Heart right ventricle (tissue), 16 donors: ENCODE data around the gene NXPH3. TPM values are rescaled to one million over a fixed set of nuclear protein-coding genes. Genes with fewer than 3 reads are reported as not detected.

ENCODE experiments used
- ATAC-seq, 8 donors: fragments of 200-7000 bp; cut with Tn5 transposase; one replicate each; pipeline ENCODE4 v1.9.1; 2020; ENCODE audit warnings: mild to moderate bottlenecking in 8 of 8, moderate library complexity in 8 of 8, moderate number of reproducible peaks in 1 of 8
- DNase-seq, 2 donors: peaks; one replicate each; pipeline ENCODE4 v3.0.0-alpha.2; 2020
- H3K27ac ChIP-seq, 10 donors: fragments of 200-600 bp; sonication (generic) in 2 of 10; one replicate each; pipeline versions ENCODE4 v1.5.0 to v1.8.0; 2020 to 2022; ENCODE audit warnings: mild to moderate bottlenecking in 3 of 10
- H3K27me3 ChIP-seq, 7 donors: fragments of 200-600 bp; one replicate each; pipeline ENCODE4 v1.8.0; 2021 to 2022; ENCODE audit warnings: mild to moderate bottlenecking in 2 of 7
- H3K36me3 ChIP-seq, 9 donors: fragments of 200-600 bp; sonication (generic) in 1 of 9; one replicate each; pipeline versions ENCODE4 v1.5.0 to v1.8.0; 2020 to 2022; ENCODE audit warnings: mild to moderate bottlenecking in 2 of 9
- H3K4me1 ChIP-seq, 9 donors: fragments of 200-600 bp; sonication (generic) in 1 of 9; one replicate each; pipeline versions ENCODE4 v1.5.0 to v1.8.0; 2020 to 2022; ENCODE audit warnings: mild to moderate bottlenecking in 4 of 9
- H3K4me3 ChIP-seq, 10 donors: fragments of 200-600 bp; sonication (generic) in 2 of 10; one replicate each; pipeline versions ENCODE4 v1.5.0 to v1.8.0; 2020 to 2022; ENCODE audit warnings: mild to moderate bottlenecking in 7 of 10, moderate library complexity in 2 of 10
- H3K9me3 ChIP-seq, 11 donors: fragments of 200-600 bp in 10 of 11; sonication (generic) in 2 of 11; one replicate each; pipeline versions ENCODE4 v1.5.0 to v1.8.0; 2013 to 2022; ENCODE audit warnings: mild to moderate bottlenecking in 2 of 11, control low read depth in 1 of 11, moderate library complexity in 1 of 11
- WGBS, 2 donors: extraction: QIAGEN DNeasy Blood & Tissue Kit; methylation state at CpG; one replicate each; pipeline ENCODE4 v1.1.7; 2013; ENCODE audit warnings: inconsistent platforms in 1 of 2; 5-methylcytosine and 5-hydroxymethylcytosine counted together
- intact Hi-C, 10 donors: fragments of 100-400 bp; cut with DNase I; formaldehyde crosslinking; loops; one replicate each; pipeline versions ENCODE4 v1.11.1 to v1.14.2; 2022
- polyA plus RNA-seq, 2 donors: library from polyadenylated mRNA; stranded (reverse); fragments of 200-250 nt; gene quantifications; one replicate each; pipeline ENCODE4 v1.2.3, GENCODE V29; 2013
- total RNA-seq, 10 donors: library from RNA; stranded (reverse); fragmentation: NEBNext Ultra II Directional in 3 of 10; extraction: Animal tissue kit (Norgen Biotek cat#: 25700) in 3 of 10; gene quantifications; one replicate each; pipeline versions ENCODE4 v1.2.1 to v1.2.4, GENCODE V29; 2021 to 2023
- TF ChIP-seq, protein P1 (sequence below), 9 donors: fragments of 200-600 bp; sonication (generic) in 2 of 9; IDR thresholded peaks; one replicate each; pipeline versions ENCODE4 v1.5.0 to v1.8.0; 2021 to 2022; ENCODE audit warnings: antibody characterized with exemption in 9 of 9, mild to moderate bottlenecking in 5 of 9, moderate library complexity in 1 of 9
- donor health status: Arrhythmogenic right ventricular cardiomyopathy.
- donor health status: ischemic (EF 13 %, LVEDD 7.1; RV severe dilation, severe dysfunction).
- donor health status: healthy with polysubstance abuse.
- donor health status: DM: no; HTN: yes; CAD: no.
- donor health status: DM: no; HTN: no; CAD: no.
- donor health status: ischemic (EF 25% LVEDD 6.9; RV normal size, moderate dysfunction).
- donor health status: ischemic (EF 25% LVEDD 5.7; RV mildly dilated, moderate dysfunction).
- donor health status: healthy.
- donor health status: DM: yes; HTN: yes; CAD: no.
- donor health status: Ischemic cardiomyopathy.
- donor health status: ischemic (EF 35%, LVEDD 5.7; RV mildly dilated, moderate dysfunction).
- donor health status: nonischemic (EF 11% LVEDD 7.7; RV severe dilation, severe dysfunction).
- donor health status: DM: yes; HTN: yes; CAD: no.
- donor health status: PGD.
- donor health status: ischemic (EF 29% LVEDD 5.4; RV normal size, mild dysfunction).
- donor health status: nonischemic (EF 23%, LVEDD 6.1; RV moderate dilation, normal function).

Gene NXPH3
- total and polyA plus RNA-seq, 12 donors = 2.2 to 5.9 (median 3.2) TPM

DNA sequence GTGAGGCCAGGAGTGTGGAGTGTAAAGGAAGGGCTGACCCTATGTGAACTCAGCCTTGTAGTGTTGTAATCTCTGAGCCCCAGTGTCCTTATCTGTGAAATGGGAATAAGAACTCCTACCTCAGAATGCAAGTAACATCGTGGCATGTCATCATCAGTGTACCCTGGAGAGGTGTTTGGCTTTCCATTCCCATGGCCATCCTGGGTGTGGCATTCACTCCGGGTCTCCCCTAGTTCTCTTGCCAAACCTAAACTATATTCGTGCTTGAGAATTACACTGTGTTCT, 1.9 kb downstream of the NXPH3 start:
- TF ChIP-seq, protein P1, sequence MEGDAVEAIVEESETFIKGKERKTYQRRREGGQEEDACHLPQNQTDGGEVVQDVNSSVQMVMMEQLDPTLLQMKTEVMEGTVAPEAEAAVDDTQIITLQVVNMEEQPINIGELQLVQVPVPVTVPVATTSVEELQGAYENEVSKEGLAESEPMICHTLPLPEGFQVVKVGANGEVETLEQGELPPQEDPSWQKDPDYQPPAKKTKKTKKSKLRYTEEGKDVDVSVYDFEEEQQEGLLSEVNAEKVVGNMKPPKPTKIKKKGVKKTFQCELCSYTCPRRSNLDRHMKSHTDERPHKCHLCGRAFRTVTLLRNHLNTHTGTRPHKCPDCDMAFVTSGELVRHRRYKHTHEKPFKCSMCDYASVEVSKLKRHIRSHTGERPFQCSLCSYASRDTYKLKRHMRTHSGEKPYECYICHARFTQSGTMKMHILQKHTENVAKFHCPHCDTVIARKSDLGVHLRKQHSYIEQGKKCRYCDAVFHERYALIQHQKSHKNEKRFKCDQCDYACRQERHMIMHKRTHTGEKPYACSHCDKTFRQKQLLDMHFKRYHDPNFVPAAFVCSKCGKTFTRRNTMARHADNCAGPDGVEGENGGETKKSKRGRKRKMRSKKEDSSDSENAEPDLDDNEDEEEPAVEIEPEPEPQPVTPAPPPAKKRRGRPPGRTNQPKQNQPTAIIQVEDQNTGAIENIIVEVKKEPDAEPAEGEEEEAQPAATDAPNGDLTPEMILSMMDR (IDR thresholded peaks at IDR 0.05) = no peak
- no peaks in the 10 kb centered on the region for H3K9me3 ChIP-seq
- DNase-seq (no peak), ATAC-seq (no peak)
- H3K27ac ChIP-seq = peak overlapping the region in 5 of 10 donors; percentile 60 to 84 (median 73)
- H3K4me3 ChIP-seq = peak overlapping the region in 8 of 10 donors; percentile 56 to 79 (median 74)
- H3K4me1 ChIP-seq = peaks cover 6 to 55% (median 22%) of the 10 kb centered on the region in 9 donors
- peaks cover 0 to 41% (median 0%) of the 10 kb centered on the region in 7 donors for H3K27me3 ChIP-seq
- WGBS, 2 donors = 49 to 66% methylated on average over 3 of the region's 3 CpGs
- H3K36me3 ChIP-seq = peaks cover 0 to 11% (median 0%) of the 10 kb centered on the region in 9 donors
- intact Hi-C loops = loop anchor here in 7 of 10 donors (2.0 to 10.0 kb wide), 5 partner anchors 35 to 277 kb away; no protein-coding TSS in a partner anchor

DNA sequence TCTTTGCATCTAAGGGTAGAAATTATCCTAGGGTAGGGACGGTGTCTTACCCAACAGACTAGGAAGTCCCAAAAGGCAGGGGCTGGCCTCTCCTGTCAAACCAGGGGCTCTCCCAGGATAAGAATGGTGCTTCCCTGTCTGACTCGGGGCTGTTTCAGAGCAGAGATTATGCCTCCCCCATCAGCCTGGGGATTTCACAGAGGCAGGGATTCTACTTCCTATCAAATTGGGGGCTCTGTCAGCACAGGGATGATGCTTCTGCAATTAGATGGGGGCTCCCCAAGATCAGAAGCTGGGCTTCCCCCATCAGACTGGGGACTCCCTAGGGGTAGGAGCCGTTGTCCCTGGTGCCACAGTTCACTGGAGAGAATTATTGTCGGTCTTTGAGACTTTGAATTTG, 2.3 kb downstream of the NXPH3 start:
- Histone ChIP-seq H3K36me3 (peaks cover 0 to 11% (median 0%) of the 10 kb centered on the region in 9 donors), H3K27me3 (peaks cover 0 to 41% (median 0%) of the 10 kb centered on the region in 7 donors), H3K4me3 (peak overlapping the region in 3 of 10 donors; percentile 73 to 76 (median 76)), H3K27ac (peak overlapping the region in 2 of 10 donors; percentile 73 to 80), H3K4me1 (peaks cover 6 to 55% (median 22%) of the 10 kb centered on the region in 9 donors), H3K9me3 (no peaks in the 10 kb centered on the region)
- no peak for DNase-seq
- intact Hi-C loops = loop anchor here in 7 of 10 donors (2.0 to 10.0 kb wide), 5 partner anchors 34 to 277 kb away; no protein-coding TSS in a partner anchor
- 59 to 66% methylated on average over 4 of the region's 4 CpGs for WGBS, 2 donors
- TF ChIP-seq, protein P1 (IDR thresholded peaks at IDR 0.05) = no peak
- ATAC-seq = no peak

DNA sequence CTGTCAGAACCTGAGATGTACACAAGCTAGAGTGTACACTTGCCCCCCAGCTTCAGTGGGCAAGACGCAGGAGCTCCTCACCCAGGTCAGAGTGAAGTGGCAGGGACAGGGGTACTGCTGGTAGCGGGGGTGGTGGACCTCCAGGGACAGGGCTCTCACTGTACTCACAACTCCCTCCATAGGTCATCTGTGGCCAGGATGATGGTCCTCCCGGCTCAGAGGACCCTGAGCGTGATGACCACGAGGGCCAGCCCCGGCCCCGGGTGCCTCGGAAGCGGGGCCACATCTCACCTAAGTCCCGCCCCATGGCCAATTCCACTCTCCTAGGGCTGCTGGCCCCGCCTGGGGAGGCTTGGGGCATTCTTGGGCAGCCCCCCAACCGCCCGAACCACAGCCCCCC, 2.7 kb downstream of the NXPH3 start:
- TF ChIP-seq, protein P1 (IDR thresholded peaks at IDR 0.05) = no peak
- intact Hi-C loops = loop anchor here in 6 of 10 donors (5.0 to 10.0 kb wide), 4 partner anchors 34 to 276 kb away; no protein-coding TSS in a partner anchor
- no peak overlapping the region for H3K27ac ChIP-seq
- H3K4me3 ChIP-seq = no peak overlapping the region
- peaks cover 6 to 55% (median 22%) of the 10 kb centered on the region in 9 donors for H3K4me1 ChIP-seq
- H3K36me3 ChIP-seq = peaks cover 0 to 11% (median 0%) of the 10 kb centered on the region in 9 donors
- no peaks in the 10 kb centered on the region for H3K9me3 ChIP-seq
- ATAC-seq (no peak), DNase-seq (no peak)
- WGBS, 2 donors = 94% methylated on average over 13 of the region's 13 CpGs
- H3K27me3 ChIP-seq = peaks cover 0 to 41% (median 0%) of the 10 kb centered on the region in 7 donors

DNA sequence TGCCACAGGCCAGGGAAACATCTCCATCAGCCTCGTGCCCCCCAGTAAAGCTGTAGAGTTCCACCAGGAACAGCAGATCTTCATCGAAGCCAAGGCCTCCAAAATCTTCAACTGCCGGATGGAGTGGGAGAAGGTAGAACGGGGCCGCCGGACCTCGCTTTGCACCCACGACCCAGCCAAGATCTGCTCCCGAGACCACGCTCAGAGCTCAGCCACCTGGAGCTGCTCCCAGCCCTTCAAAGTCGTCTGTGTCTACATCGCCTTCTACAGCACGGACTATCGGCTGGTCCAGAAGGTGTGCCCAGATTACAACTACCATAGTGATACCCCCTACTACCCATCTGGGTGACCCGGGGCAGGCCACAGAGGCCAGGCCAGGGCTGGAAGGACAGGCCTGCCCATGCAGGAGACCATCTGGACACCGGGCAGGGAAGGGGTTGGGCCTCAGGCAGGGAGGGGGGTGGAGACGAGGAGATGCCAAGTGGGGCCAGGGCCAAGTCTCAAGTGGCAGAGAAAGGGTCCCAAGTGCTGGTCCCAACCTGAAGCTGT, 3.4 kb downstream of the NXPH3 start:
- ATAC-seq (no peak), DNase-seq (no peak)
- TF ChIP-seq, protein P1 (IDR thresholded peaks at IDR 0.05) = no peak
- Histone ChIP-seq H3K4me3 (no peak overlapping the region), H3K9me3 (no peaks in the 10 kb centered on the region), H3K36me3 (peaks cover 0 to 11% (median 0%) of the 10 kb centered on the region in 9 donors), H3K27ac (no peak overlapping the region), H3K27me3 (peaks cover 0 to 41% (median 0%) of the 10 kb centered on the region in 7 donors), H3K4me1 (peaks cover 6 to 55% (median 22%) of the 10 kb centered on the region in 9 donors)
- intact Hi-C loops = loop anchor here in 6 of 10 donors (5.0 to 10.0 kb wide), 4 partner anchors 33 to 276 kb away; no protein-coding TSS in a partner anchor
- 89% methylated on average over 17 of the region's 17 CpGs for WGBS, 2 donors
